HUES6 (cell line): Measurements from ENCODE around the gene AFF3.

Experiments
- H3K27ac ChIP-seq: 2 replicates; pipeline ENCODE4 v1.7.0; 2013; ENCODE audit warnings: low read depth, mild to moderate bottlenecking, low read length, inconsistent platforms
- H3K27me3 ChIP-seq: 2 replicates; pipeline ENCODE4 v1.6.1; 2013; ENCODE audit warnings: low read length; ENCODE audit not compliant: control insufficient read depth, insufficient read depth
- H3K36me3 ChIP-seq: 2 replicates; pipeline ENCODE4 v1.6.1; 2013; ENCODE audit warnings: low read length; ENCODE audit not compliant: control insufficient read depth, insufficient read depth
- H3K4me1 ChIP-seq: 2 replicates; pipeline ENCODE4 v1.6.1; 2013; ENCODE audit warnings: low read length; ENCODE audit not compliant: control insufficient read depth, insufficient read depth
- H3K4me3 ChIP-seq: 2 replicates; pipeline ENCODE4 v1.5.1; 2013; ENCODE audit warnings: low read depth, low read length
- H3K9ac ChIP-seq: one replicate; pipeline ENCODE4 v1.6.1; 2013; ENCODE audit warnings: mild to moderate bottlenecking, low read length
- H3K9me3 ChIP-seq: 2 replicates; pipeline ENCODE4 v1.6.1; 2013; ENCODE audit warnings: low read depth, low read length; ENCODE audit not compliant: control insufficient read depth, insufficient read depth

The AFF3 gene

GRCh38 chr2:99573634-99574251 lies 568.6 kb downstream of the AFF3 start:
- H3K27me3 ChIP-seq = no peaks in the 10 kb centered on the region

GRCh38 chr2:99572373-99573164 lies 569.8 kb downstream of the AFF3 start:
- no peaks in the 10 kb centered on the region for H3K9me3 ChIP-seq
- H3K27me3 ChIP-seq = no peaks in the 10 kb centered on the region
- H3K4me1 ChIP-seq = peaks cover 13% of the 10 kb centered on the region
- H3K27ac ChIP-seq = no peak overlapping the region
- no peak overlapping the region for H3K9ac ChIP-seq
- no peak overlapping the region for H3K4me3 ChIP-seq
- no peaks in the 10 kb centered on the region for H3K36me3 ChIP-seq

More at GRCh38 chr2:99573634-99574251, 568.6 kb downstream of the AFF3 start:
- Histone ChIP-seq H3K9me3 (no peaks in the 10 kb centered on the region), H3K4me3 (no peak overlapping the region), H3K9ac (no peak overlapping the region), H3K4me1 (peaks cover 13% of the 10 kb centered on the region), H3K27ac (no peak overlapping the region), H3K36me3 (no peaks in the 10 kb centered on the region)

DNA sequence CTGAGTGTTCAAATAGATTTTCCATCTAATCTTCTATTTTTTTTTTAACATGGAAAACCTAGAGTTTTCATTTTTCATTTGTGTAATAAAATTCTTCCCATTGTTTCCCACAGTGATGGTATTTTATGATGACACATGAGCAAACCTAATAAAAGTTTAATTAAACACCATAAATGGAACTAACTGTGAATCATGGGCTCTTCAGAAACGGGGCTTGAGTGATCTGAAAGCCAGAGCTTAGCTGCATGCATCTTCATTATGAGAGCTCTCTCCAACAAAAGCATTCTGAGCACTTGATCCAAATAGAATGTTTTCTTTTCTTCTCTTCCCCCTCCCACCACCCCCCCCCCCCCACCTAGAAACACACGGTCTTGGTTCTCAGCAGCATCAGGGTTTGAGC lies 570.4 kb downstream of the AFF3 start:
- no peaks in the 10 kb centered on the region for H3K36me3 ChIP-seq
- no peaks in the 10 kb centered on the region for H3K9me3 ChIP-seq
- no peak overlapping the region for H3K4me3 ChIP-seq
- no peak overlapping the region for H3K9ac ChIP-seq
- H3K27me3 ChIP-seq = no peaks in the 10 kb centered on the region
- H3K4me1 ChIP-seq = peaks cover 13% of the 10 kb centered on the region
- no peak overlapping the region for H3K27ac ChIP-seq

DNA sequence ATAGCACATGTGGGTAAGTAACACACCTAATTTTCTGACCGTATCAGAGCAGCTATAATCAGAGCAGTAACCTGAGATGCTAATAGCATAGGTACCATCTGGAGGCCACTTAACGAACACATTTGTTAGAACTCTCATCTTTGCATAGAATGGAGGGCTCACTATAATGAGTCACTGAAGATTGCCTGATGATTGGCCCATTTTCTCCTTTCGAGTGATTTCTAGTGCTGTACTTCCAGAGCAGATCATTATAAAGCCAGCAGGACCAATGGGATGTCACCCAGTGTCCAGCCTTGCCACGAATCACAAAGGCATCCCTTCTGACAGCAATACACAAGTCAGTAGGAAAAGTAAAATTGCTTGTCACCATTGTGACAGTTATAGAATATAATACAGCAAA lies 570.9 kb downstream of the AFF3 start:
- Histone ChIP-seq H3K9me3 (no peaks in the 10 kb centered on the region), H3K4me3 (no peak overlapping the region), H3K27me3 (no peaks in the 10 kb centered on the region), H3K9ac (no peak overlapping the region), H3K27ac (no peak overlapping the region), H3K36me3 (no peaks in the 10 kb centered on the region), H3K4me1 (peaks cover 13% of the 10 kb centered on the region)

- H3K9ac ChIP-seq = no peak overlapping the region
- no peak overlapping the region for H3K4me3 ChIP-seq
- H3K27ac ChIP-seq = no peak overlapping the region
- no peaks in the 10 kb centered on the region for H3K27me3 ChIP-seq
- no peaks in the 10 kb centered on the region for H3K9me3 ChIP-seq
- no peaks in the 10 kb centered on the region for H3K36me3 ChIP-seq
- H3K4me1 ChIP-seq = peaks cover 13% of the 10 kb centered on the region
These were observed 571.4 kb downstream of the AFF3 start for GRCh38 chr2:99571021-99571420.

DNA sequence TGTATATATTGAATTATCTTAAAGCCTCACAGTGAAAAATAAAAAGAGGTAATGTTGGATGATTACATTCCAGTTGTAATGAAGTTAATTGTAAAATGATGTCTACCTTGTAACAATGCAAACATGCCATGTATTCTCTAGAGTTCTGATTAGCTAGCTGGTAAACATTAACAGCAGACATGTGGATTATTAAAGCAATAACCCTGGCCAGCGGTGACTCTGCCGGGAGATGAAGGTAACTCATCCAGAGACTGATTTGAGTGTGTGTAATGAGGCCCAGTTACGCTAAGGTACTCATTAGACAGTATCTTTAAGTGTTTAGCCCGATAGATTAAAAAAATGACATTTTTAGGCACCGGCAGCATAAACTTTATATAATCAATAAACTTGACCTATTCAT lies 573.0 kb downstream of the AFF3 start:
- no peak overlapping the region for H3K4me3 ChIP-seq
- H3K27me3 ChIP-seq = no peaks in the 10 kb centered on the region
- peaks cover 13% of the 10 kb centered on the region for H3K4me1 ChIP-seq
- no peaks in the 10 kb centered on the region for H3K9me3 ChIP-seq
- no peak overlapping the region for H3K9ac ChIP-seq
- no peaks in the 10 kb centered on the region for H3K36me3 ChIP-seq
- H3K27ac ChIP-seq = no peak overlapping the region

- Histone ChIP-seq H3K27ac (no peak overlapping the region), H3K9me3 (no peaks in the 10 kb centered on the region), H3K9ac (no peak overlapping the region), H3K27me3 (no peaks in the 10 kb centered on the region), H3K36me3 (no peaks in the 10 kb centered on the region), H3K4me3 (no peak overlapping the region), H3K4me1 (no peaks in the 10 kb centered on the region)
These were observed 577.2 kb downstream of the AFF3 start for GRCh38 chr2:99565227-99565626.

GRCh38 chr2:99562516-99562915 lies 579.9 kb downstream of the AFF3 start:
- Histone ChIP-seq H3K4me1 (no peaks in the 10 kb centered on the region), H3K4me3 (no peak overlapping the region), H3K9me3 (no peaks in the 10 kb centered on the region), H3K36me3 (no peaks in the 10 kb centered on the region), H3K9ac (no peak overlapping the region), H3K27me3 (no peaks in the 10 kb centered on the region), H3K27ac (no peak overlapping the region)

- Histone ChIP-seq H3K4me3 (no peak overlapping the region), H3K27me3 (no peaks in the 10 kb centered on the region), H3K9me3 (no peaks in the 10 kb centered on the region), H3K27ac (no peak overlapping the region), H3K9ac (no peak overlapping the region), H3K4me1 (no peaks in the 10 kb centered on the region), H3K36me3 (no peaks in the 10 kb centered on the region)
These were observed 580.6 kb downstream of the AFF3 start for GRCh38 chr2:99561804-99562203.

DNA sequence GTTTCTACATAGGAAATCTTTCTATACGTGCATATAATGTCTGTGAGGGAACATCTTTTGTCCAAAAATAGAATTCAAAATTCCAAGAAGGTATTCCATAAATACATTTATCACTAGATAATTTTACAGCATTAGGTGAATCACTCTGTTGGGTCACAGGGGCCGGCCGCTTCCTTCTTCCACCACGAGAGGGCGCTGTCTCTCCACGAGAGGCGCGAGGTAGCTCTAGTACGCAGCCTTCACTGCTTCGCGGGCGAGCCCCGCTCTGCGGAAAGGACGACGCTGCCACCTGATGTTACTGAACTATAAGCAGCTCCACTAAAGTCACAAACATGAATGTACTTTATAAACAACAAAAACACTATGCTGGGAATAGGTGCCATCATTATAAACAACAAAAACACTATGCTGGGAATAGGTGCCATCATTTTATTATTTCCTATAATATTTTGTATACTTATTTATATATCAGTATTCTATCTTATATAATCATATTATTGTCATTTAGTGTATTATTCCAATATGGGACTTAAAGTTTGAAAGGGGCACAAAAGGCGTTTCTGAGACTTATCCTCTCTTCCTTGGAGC lies 583.2 kb downstream of the AFF3 start:
- Histone ChIP-seq H3K4me3 (no peak overlapping the region), H3K9me3 (no peaks in the 10 kb centered on the region), H3K27ac (no peak overlapping the region), H3K36me3 (no peaks in the 10 kb centered on the region), H3K4me1 (peaks cover 16% of the 10 kb centered on the region; the same call in 1 of the 2 replicates), H3K9ac (no peak overlapping the region), H3K27me3 (no peaks in the 10 kb centered on the region)

DNA sequence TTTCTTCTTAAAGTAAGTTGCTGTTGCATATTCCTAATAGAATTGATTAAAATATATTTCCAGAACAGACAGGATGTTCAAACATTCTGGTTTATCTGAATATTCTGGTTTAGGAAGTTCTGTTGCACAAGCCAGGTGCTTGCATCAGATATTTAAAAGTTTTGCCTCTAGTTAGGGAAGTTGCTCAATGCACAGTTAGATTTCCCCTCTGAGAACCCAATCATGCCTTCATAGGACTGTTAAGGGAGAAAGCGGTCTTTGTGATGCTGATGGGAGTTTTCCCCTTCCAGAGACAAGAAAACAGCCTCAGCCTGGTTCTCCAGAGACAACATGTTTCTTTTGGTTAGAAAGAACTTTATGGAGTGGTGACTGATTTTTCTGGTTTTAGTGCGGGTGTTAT lies 587.0 kb downstream of the AFF3 start:
- Histone ChIP-seq H3K9me3 (no peaks in the 10 kb centered on the region), H3K27ac (no peak overlapping the region), H3K4me3 (no peak overlapping the region), H3K4me1 (peaks cover 21% of the 10 kb centered on the region; the same call in 1 of the 2 replicates), H3K9ac (no peak overlapping the region), H3K27me3 (no peaks in the 10 kb centered on the region), H3K36me3 (no peaks in the 10 kb centered on the region)
